Mesothelial cell of epicardium (in vitro differentiated cells): ENCODE data around the gene TBC1D22A. TPM values are rescaled to one million over a fixed set of nuclear protein-coding genes. Genes with fewer than 3 reads are reported as not detected.

ENCODE experiments used
- DNase-seq, 2 experiments: peaks; one replicate each; pipeline ENCODE4 v3.0.0; 2021; ENCODE audit warnings: low spot score in 2 of 2; ENCODE audit not compliant: unreplicated experiment in 2 of 2
- H3K27ac Mint-ChIP-seq: 2 replicates; pipeline ENCODE4 v1.8.0; 2021; ENCODE audit warnings: mixed read lengths
- H3K27me3 Mint-ChIP-seq: 2 replicates; pipeline ENCODE4 v1.8.0; 2021; ENCODE audit warnings: low read depth, mixed read lengths
- H3K36me3 Mint-ChIP-seq: 2 replicates; pipeline ENCODE4 v1.8.0; 2021; ENCODE audit warnings: mixed read lengths
- H3K4me1 Mint-ChIP-seq: 2 replicates; pipeline ENCODE4 v1.8.0; 2021; ENCODE audit warnings: mixed read lengths
- H3K4me3 Mint-ChIP-seq: 2 replicates; pipeline ENCODE4 v1.8.0; 2021; ENCODE audit warnings: mild to moderate bottlenecking, moderate library complexity, mixed read lengths
- H3K9me3 Mint-ChIP-seq: 2 replicates; pipeline ENCODE4 v1.8.0; 2021; ENCODE audit warnings: mixed read lengths
- total RNA-seq: library from RNA; stranded (reverse); gene quantifications from 3 replicates; pipeline ENCODE4 v1.2.1, GENCODE V29; 2021
- TF ChIP-seq, protein P1 (sequence below): fragments of 200-600 bp; sonication (generic); IDR thresholded peaks from one replicate; pipeline ENCODE4 v1.5.0; 2021; ENCODE audit warnings: antibody characterized with exemption; ENCODE audit not compliant: unreplicated experiment

TBC1D22A gene
- total RNA-seq, 1 donor from 2014 or later, result 26.6 TPM

DNA sequence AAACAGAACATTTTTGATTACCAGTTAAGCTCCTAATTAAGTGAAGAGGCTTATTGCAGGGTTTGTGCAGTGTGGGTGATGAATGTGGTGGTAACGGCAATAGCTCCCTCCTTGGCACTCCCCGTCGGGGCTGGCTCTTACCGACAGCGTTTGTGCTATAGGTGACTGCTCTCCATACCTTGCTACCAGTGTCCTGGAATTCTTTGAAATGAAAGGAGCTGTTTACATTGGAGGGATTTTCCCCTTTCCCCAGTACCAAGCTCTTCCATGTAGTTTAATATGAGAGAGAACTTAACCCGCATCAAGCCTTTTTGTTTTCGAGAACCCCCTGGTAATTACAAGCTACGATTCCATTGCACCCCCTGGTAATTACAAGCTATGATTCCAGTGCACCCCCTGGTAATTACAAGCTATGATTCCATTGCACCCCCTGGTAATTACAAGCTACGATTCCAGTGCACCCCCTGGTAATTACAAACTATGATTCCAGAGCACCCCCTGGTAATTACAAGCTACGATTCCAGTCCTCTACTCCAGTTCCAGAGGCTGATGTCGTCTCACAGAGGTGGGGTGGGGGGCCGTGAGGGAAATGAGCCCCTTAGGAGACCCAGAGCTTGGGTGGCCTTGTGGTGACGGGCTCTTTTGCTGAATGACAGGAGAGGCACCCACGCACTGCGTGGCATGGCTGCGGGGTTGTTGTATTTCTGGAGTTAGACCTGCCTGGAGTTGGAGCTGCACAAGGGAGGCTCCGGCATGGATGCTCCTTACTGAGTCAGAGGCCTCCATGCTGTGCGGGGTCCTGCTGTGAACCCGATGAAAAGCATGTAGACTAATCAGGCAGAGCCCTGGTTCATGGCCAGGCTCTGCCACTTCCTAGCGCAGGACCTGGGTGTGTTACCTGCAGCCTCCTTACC lies 205.3 kb downstream of the TBC1D22A start:
- no peak for DNase-seq
- Mint-ChIP-seq H3K9me3 (no peaks in the 10 kb centered on the region), H3K27ac (no peak overlapping the region), H3K4me3 (no peak overlapping the region), H3K36me3 (no peaks in the 10 kb centered on the region), H3K27me3 (no peaks in the 10 kb centered on the region), H3K4me1 (peaks cover 7% of the 10 kb centered on the region)
- TF ChIP-seq, protein P1, sequence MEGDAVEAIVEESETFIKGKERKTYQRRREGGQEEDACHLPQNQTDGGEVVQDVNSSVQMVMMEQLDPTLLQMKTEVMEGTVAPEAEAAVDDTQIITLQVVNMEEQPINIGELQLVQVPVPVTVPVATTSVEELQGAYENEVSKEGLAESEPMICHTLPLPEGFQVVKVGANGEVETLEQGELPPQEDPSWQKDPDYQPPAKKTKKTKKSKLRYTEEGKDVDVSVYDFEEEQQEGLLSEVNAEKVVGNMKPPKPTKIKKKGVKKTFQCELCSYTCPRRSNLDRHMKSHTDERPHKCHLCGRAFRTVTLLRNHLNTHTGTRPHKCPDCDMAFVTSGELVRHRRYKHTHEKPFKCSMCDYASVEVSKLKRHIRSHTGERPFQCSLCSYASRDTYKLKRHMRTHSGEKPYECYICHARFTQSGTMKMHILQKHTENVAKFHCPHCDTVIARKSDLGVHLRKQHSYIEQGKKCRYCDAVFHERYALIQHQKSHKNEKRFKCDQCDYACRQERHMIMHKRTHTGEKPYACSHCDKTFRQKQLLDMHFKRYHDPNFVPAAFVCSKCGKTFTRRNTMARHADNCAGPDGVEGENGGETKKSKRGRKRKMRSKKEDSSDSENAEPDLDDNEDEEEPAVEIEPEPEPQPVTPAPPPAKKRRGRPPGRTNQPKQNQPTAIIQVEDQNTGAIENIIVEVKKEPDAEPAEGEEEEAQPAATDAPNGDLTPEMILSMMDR, result no peak

DNA sequence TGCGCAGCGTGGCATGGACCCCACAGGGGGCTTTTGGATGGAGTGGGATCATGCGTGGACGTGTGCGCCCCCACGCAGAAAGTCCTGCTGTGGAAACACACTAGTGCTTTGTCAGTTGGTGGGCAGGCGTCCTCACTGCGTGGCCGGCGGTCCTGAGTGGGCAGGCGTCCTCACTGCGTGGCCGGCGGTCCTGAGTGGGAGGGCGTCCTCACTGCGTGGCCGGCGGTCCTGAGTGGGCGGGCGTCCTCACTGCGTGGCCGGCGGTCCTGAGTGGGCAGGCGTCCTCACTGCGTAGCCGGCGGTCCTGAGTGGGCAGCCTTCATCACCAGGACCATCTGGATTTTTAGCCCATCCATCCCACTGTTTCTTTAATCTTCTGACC lies 205.9 kb downstream of the TBC1D22A start:
- Mint-ChIP-seq H3K4me3 (no peak overlapping the region), H3K36me3 (no peaks in the 10 kb centered on the region), H3K9me3 (no peaks in the 10 kb centered on the region), H3K27me3 (no peaks in the 10 kb centered on the region), H3K27ac (no peak overlapping the region), H3K4me1 (peaks cover 7% of the 10 kb centered on the region)
- TF ChIP-seq, protein P1, result no peak
- DNase-seq, result no peak

DNA sequence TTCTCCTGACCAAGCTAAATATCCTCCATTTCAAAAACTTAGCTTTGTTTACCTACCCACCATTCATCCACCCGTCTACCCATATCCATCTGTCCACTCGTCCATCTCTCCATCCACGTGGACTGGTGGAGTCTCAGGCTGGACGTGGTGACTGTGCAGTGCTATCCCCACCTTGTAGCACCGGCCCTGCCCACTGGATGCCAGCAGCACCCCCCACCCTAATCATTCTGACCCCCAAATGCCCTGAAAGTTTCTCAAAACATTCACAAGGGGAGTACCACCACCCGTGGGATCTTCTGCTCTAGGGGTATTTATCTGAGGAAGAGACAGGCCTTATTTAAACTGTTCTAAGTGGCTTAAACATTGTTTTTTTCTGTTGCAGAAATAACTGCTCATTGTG lies 206.4 kb downstream of the TBC1D22A start:
- H3K36me3 Mint-ChIP-seq, result no peaks in the 10 kb centered on the region
- H3K4me3 Mint-ChIP-seq, result no peak overlapping the region
- DNase-seq, result no peak
- peaks cover 7% of the 10 kb centered on the region for H3K4me1 Mint-ChIP-seq
- no peak overlapping the region for H3K27ac Mint-ChIP-seq
- TF ChIP-seq, protein P1, result no peak
- no peaks in the 10 kb centered on the region for H3K27me3 Mint-ChIP-seq
- no peaks in the 10 kb centered on the region for H3K9me3 Mint-ChIP-seq

DNA sequence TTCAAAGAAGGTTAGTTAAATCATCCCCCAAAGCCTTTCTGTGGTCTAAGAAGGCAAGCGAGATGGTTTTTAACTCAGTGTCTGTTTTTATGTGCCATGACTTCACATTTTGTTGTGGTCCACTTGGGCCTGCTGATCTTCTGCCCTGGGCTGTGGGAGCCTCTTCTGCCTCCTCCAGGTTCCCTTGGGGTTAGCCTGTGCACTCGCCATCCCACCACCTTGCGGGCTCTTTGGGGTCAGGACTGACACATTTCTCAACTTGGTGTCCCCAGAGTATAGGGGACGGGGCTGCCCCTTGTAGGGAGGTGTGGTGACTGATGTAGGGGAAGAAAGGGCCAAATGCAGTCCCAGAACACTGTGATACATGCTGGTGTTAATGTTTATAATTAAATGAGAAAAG lies 207.0 kb downstream of the TBC1D22A start:
- TF ChIP-seq, protein P1, result no peak
- H3K27ac Mint-ChIP-seq, result no peak overlapping the region
- H3K4me1 Mint-ChIP-seq, result peaks cover 7% of the 10 kb centered on the region

DNA sequence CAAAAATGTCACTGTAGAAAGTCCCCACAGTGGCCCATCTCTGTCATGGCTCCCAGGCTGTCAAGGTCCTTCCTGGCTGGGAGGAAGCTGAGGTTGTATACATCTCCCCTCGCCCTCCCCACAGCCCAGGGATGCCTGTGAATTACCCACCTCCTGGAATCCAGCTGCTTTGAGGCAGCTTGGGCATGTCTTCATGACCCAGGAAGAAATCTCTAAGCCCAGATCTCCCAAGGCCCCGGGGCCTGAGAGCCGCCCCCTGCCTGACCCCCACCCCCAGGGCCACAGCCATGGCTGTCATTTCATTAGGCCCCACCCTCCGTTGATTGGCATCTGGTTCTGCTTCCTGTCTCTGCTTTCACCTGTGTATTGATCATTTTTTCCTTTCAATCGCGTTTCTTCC lies 207.5 kb downstream of the TBC1D22A start:
- no peak overlapping the region for H3K27ac Mint-ChIP-seq
- DNase-seq, result no peak
- H3K4me1 Mint-ChIP-seq, result peaks cover 7% of the 10 kb centered on the region
- H3K9me3 Mint-ChIP-seq, result no peaks in the 10 kb centered on the region
- TF ChIP-seq, protein P1, result no peak
- H3K36me3 Mint-ChIP-seq, result peaks cover 2% of the 10 kb centered on the region
- H3K4me3 Mint-ChIP-seq, result no peak overlapping the region
- H3K27me3 Mint-ChIP-seq, result no peaks in the 10 kb centered on the region

More for the DNA sequence above, 207.0 kb downstream of the TBC1D22A start:
- no peak for DNase-seq
- Mint-ChIP-seq H3K4me3 (no peak overlapping the region), H3K27me3 (no peaks in the 10 kb centered on the region), H3K9me3 (no peaks in the 10 kb centered on the region), H3K36me3 (no peaks in the 10 kb centered on the region)
